Peyer's patch (tissue), 4 donors: ENCODE data around the gene HOXA5.

Experiments used
- CTCF ChIP-seq, 6 experiments: fragments of 450-650 bp in 4 of 6; fragments of 200-600 bp in 2 of 6; sonication (generic) in 1 of 6; IDR thresholded peaks; one replicate each; pipeline ENCODE4 v1.5.1; 2017 to 2019; ENCODE audit warnings: antibody characterized with exemption in 6 of 6, mild to moderate bottlenecking in 3 of 6, moderate library complexity in 1 of 6
- POLR2A ChIP-seq, 2 donors: fragments of 450-650 bp; IDR thresholded peaks; one replicate each; pipeline ENCODE4 v1.5.1; 2017; ENCODE audit warnings: antibody characterized with exemption in 2 of 2, mild to moderate bottlenecking in 2 of 2, moderate library complexity in 2 of 2

- TF ChIP-seq CTCF (IDR thresholded peaks at IDR 0.05) (no peak), POLR2A (IDR thresholded peaks at IDR 0.05) (no peak)
Observed at GRCh38 chr7:27091941-27092818, 51.3 kb downstream of the HOXA5 start.
